ENCODE results near the gene ZBTB48. TPM values are rescaled to one million over a fixed set of nuclear protein-coding genes. Genes with fewer than 3 reads are reported as not detected.

Gene ZBTB48
- total RNA-seq, 2 experiments from 2014 or later, result 22.4 to 32.1 TPM

DNA sequence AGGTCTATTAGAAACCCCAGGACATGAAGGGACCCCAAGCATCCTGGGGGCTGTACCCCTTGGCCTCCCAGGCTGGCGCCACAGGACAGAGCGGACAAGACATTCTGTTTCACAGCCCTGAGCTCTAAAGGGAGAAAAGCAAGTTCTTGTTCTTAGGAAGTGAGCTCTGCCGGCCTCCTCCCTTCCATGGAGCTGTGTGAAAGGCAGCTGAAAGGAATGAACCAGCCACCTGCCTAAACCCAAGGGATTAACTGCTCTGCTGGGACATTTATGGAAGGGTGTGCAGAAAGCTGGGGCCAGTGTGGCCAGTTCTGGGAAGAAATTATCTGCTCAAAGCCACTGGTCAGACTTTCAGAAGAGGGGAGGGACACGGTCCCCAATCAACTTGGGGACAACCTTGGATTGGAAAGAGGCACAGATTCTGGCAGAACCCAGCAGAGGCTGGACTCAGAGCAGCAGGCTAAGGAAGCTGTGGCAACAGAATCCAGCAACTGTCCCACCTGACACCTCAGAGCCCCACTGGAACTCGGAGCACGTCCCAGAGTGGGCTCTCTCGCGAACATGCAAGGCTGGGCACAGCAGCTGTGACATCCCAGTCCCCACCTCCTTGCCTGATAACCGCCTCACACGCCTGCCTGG is 20.7 kb downstream of the ZBTB48 start:
- H3K27me3 Mint-ChIP-seq, result no peaks in the 10 kb centered on the region
- H3K27ac Mint-ChIP-seq, result peak overlapping the region; percentile 94
- CTCF ChIA-PET, result interaction anchor here (1.0 to 2.8 kb wide), 8 partner anchors 10 to 46 kb away, joined by 3 to 11 read pairs (median 5); partner anchors contain the start of genes NOL9 and ZBTB48
- intact Hi-C loops (cut with micrococcal nuclease), result no loop called here
- DNase-seq, result no peak
- ATAC-seq, result no peak
- H3K9me3 Mint-ChIP-seq, result no peaks in the 10 kb centered on the region
- H3K36me3 Mint-ChIP-seq (ENCODE audit: low read depth), result peaks cover 40% of the 10 kb centered on the region
- peaks cover 42% of the 10 kb centered on the region for H3K4me1 Mint-ChIP-seq (ENCODE audit: low read depth)
- H3K4me3 Mint-ChIP-seq, result peak overlapping the region; percentile 93
- POLR2A ChIA-PET, result interaction anchor here (0.6 to 7.0 kb wide), 13 partner anchors 9 to 368 kb away, joined by 3 to 59 read pairs (median 4); partner anchors contain the start of genes NOL9, PHF13, TAS1R1 and THAP3
- TF ChIP-seq, protein P1, sequence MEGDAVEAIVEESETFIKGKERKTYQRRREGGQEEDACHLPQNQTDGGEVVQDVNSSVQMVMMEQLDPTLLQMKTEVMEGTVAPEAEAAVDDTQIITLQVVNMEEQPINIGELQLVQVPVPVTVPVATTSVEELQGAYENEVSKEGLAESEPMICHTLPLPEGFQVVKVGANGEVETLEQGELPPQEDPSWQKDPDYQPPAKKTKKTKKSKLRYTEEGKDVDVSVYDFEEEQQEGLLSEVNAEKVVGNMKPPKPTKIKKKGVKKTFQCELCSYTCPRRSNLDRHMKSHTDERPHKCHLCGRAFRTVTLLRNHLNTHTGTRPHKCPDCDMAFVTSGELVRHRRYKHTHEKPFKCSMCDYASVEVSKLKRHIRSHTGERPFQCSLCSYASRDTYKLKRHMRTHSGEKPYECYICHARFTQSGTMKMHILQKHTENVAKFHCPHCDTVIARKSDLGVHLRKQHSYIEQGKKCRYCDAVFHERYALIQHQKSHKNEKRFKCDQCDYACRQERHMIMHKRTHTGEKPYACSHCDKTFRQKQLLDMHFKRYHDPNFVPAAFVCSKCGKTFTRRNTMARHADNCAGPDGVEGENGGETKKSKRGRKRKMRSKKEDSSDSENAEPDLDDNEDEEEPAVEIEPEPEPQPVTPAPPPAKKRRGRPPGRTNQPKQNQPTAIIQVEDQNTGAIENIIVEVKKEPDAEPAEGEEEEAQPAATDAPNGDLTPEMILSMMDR (IDR thresholded peaks at IDR 0.05), result no peak

DNA sequence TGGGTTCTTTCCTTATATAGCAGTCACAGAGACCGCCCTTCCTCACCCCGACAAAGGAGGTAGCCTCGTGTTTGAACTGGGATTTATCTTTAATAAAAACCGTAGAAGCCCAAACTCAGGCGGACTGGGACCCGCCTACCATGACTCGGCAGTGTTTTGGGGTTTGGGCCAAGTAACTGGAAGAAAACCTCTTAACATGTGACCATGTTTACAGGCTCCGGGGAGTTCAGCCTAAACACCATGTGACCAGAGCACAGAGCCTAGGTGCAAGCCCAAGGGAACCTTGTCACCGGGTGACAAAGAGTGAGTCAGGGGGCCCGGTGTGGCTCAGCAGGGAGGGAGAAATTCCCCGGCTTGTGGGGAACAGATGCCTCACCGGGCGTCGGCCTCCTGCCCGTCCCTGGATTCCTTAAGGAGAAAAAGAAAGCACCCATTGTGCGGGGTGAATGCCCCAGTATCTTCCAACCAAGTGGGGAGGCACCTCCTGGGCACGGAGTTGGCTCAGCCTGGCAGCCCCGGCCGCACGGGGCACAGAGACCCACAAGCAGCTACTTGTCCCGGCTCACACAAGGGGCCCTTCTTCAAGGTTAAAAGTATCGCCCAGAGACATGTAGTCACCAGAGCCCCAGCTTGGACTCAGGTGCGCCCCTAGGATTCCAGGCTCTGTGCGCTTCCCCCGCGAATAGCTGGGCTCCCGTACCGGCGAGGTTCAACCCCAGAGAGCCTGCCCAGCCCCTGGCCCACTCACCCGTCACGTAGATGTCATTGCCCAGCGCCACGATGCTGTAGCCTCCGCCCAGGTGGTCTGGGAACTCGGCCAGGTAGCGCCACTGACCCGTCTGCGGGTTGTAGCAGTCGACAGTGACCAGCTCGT is 21.5 kb downstream of the ZBTB48 start:
- peaks cover 41% of the 10 kb centered on the region for H3K4me1 Mint-ChIP-seq (ENCODE audit: low read depth)

DNA sequence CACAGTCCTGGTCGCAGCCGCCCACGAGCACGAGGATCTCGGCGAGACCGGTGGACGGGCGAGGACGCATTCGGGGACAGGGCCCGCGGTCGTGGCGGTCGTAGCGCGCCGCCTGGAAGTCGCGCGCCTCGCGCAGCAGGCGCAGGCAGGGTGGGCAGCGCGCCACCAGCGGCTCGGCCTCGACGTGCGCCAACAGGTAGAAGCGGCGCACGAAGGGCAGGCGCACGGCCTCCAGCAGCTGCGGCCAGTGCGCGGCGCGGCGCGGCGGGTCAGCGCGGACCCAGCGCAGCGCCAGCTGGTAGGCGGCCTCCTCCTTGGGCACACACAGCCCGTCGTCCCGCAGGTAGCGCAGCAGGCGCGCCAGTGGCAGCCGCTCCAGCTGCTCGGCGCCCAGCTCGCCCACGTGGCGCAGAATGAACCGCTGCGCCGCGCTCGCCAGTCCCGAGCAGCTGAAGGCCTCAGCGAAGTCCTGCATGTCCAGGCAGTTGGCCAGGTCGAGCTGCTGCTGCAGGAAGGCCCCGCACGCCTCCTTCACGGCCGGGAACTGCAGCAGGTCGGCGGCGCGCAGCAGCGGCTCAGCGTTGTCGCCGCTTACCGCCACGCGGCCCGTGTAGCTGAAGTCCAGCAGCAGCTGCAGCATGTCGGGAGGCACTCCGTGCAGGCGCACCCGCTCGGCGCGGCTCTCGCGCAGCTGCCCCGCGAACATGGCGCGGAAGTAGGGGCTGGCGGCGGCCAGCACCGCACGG is 22.3 kb downstream of the ZBTB48 start:
- intact Hi-C loops (cut with micrococcal nuclease), result no loop called here
- peak; percentile 34 for DNase-seq
- ATAC-seq, result peak; percentile 27
- peaks cover 34% of the 10 kb centered on the region for H3K4me1 Mint-ChIP-seq (ENCODE audit: low read depth)
- POLR2A ChIA-PET, result interaction anchor here (0.6 to 7.0 kb wide), 14 partner anchors 8 to 183 kb away, joined by 3 to 59 read pairs (median 4); partner anchors contain the start of genes CAMTA1, PHF13, PLEKHG5 and THAP3
- TF ChIP-seq, protein P1 (IDR thresholded peaks at IDR 0.05), result no peak
- H3K9me3 Mint-ChIP-seq, result no peaks in the 10 kb centered on the region
- peak overlapping the region; percentile 93 for H3K4me3 Mint-ChIP-seq
- H3K27ac Mint-ChIP-seq, result peak overlapping the region; percentile 94
- peaks cover 30% of the 10 kb centered on the region for H3K36me3 Mint-ChIP-seq (ENCODE audit: low read depth)
- CTCF ChIA-PET, result interaction anchor here (0.8 to 2.8 kb wide), 7 partner anchors 8 to 111 kb away, joined by 3 to 11 read pairs (median 3); partner anchors contain the start of genes NOL9, PLEKHG5 and THAP3
- H3K27me3 Mint-ChIP-seq, result no peaks in the 10 kb centered on the region

More for the DNA sequence above, 21.5 kb downstream of the ZBTB48 start:
- DNase-seq (peak; percentile 92), ATAC-seq (peak; percentile 66)
- TF ChIP-seq, protein P1 (IDR thresholded peaks at IDR 0.05), result no peak
- Mint-ChIP-seq H3K9me3 (no peaks in the 10 kb centered on the region), H3K4me3 (peak overlapping the region; percentile 93), H3K27ac (peak overlapping the region; percentile 94), H3K36me3 (ENCODE audit: low read depth) (peaks cover 34% of the 10 kb centered on the region), H3K27me3 (no peaks in the 10 kb centered on the region)
- POLR2A ChIA-PET, result interaction anchor here (0.6 to 7.0 kb wide), 15 partner anchors 9 to 184 kb away, joined by 3 to 59 read pairs (median 4); partner anchors contain the start of genes CAMTA1, NOL9, PHF13 and PLEKHG5
- CTCF ChIA-PET, result interaction anchor here (1.0 to 2.8 kb wide), 8 partner anchors 9 to 47 kb away, joined by 3 to 11 read pairs (median 5); partner anchors contain the start of genes NOL9, THAP3 and ZBTB48
- intact Hi-C loops (cut with micrococcal nuclease), result no loop called here

DNA sequence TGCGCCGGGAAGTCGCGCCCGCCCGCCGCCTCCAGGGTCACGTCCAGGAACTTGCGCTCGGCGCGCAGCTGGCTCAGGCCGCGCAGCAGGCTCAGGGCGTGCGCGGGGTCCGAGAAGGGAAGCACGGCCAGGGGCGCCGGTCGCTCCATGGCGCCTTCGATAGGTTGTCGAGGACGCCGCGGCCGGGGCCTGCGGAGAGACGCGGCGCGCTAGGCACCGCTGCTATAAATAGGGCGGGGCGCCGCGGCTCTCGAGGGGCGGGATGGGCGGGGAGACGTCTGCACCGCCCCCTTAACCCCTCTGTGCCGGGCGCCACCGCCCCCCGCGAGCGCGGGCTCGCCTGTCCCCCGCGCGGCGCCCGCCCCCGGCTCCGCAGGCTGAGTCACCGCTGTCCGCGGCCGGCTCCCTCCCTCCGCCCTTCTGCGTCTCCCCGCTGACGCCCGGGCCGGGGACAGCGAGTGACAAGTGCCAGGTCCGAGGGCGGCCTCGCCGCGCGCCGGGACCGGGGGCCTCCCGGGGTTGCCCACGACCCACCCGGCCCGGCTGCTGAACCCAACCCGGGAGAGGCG is 23.0 kb downstream of the ZBTB48 start, which contains the start of gene KLHL21:
Gene KLHL21, minus strand, starts transcription at position 201 of the 569 bp plus-strand sequence. Its CDS starts 52 bp downstream, at position 149.
- peak; percentile 90 for DNase-seq
- H3K27ac Mint-ChIP-seq, result peak within 1 kb of the TSS; percentile 98
- no peaks in the 10 kb centered on the region for H3K9me3 Mint-ChIP-seq
- peak within 1 kb of the TSS; percentile 93 for H3K4me3 Mint-ChIP-seq
- H3K36me3 Mint-ChIP-seq (ENCODE audit: low read depth), result peaks cover 25% of the 10 kb centered on the region
- no peaks in the 10 kb centered on the region for H3K27me3 Mint-ChIP-seq
- ATAC-seq, result peak; percentile 60
- intact Hi-C loops (cut with micrococcal nuclease), result loop anchor here (1.0 kb wide), 1 partner anchor 11 kb away; the partner anchor contains the start of gene PHF13
- TF ChIP-seq, protein P1 (IDR thresholded peaks at IDR 0.05), result no peak
- H3K4me1 Mint-ChIP-seq (ENCODE audit: low read depth), result peaks cover 28% of the 10 kb centered on the region
- CTCF ChIA-PET, result interaction anchor here (0.6 to 2.7 kb wide), 10 partner anchors 8 to 142 kb away, joined by 3 to 12 read pairs (median 3); partner anchors contain the start of genes DNAJC11, NOL9, PLEKHG5 and TAS1R1
- POLR2A ChIA-PET, result interaction anchor here (0.8 to 7.0 kb wide), 11 partner anchors 8 to 138 kb away, joined by 3 to 59 read pairs (median 4); partner anchors contain the start of genes NOL9, PHF13, THAP3 and ZBTB48

Measured in activated CD8-positive, alpha-beta T cell treated with anti-CD3 and anti-CD28 coated beads for 36 hours (primary cell).